H1 (cell line): ENCODE results near the gene AHSG. TPM values are rescaled to one million over a fixed set of nuclear protein-coding genes. Genes with fewer than 3 reads are reported as not detected.

Experiments
- ATF2 ChIP-seq: IDR thresholded peaks from 2 replicates; pipeline ENCODE4 v1.6.1; 2012; ENCODE audit warnings: low read length, inconsistent platforms
- FOSL1 ChIP-seq: IDR thresholded peaks from 2 replicates; pipeline ENCODE4 v1.6.1; 2011; ENCODE audit warnings: mild to moderate bottlenecking, low read depth, low read length, moderate library complexity; ENCODE audit not compliant: insufficient read depth
- NANOG ChIP-seq: IDR thresholded peaks from 2 replicates; pipeline ENCODE4 v1.6.1; 2011; ENCODE audit warnings: low read length, low read depth, mild to moderate bottlenecking, inconsistent platforms; ENCODE audit not compliant: insufficient read depth, poor library complexity, severe bottlenecking
- PHF8 ChIP-seq: fragments of 200-600 bp; sonication (generic); conservative IDR thresholded peaks from 2 replicates; pipeline ENCODE4 v1.7.1; 2012; ENCODE audit warnings: low read depth, mild to moderate bottlenecking, inconsistent platforms, low read length, moderate library complexity
- POLR2A ChIP-seq, 2 experiments: IDR thresholded peaks; 1 replicate in 1 of 2; 2 replicates in 1 of 2; pipeline ENCODE4 v1.6.1; 2011; ENCODE audit warnings: low read depth in 2 of 2, low read length in 2 of 2, mild to moderate bottlenecking in 2 of 2; ENCODE audit errors: control extremely low read depth in 1 of 2
- POU5F1 ChIP-seq: IDR thresholded peaks from 2 replicates; pipeline ENCODE4 v1.6.1; 2011; ENCODE audit warnings: low read depth, mild to moderate bottlenecking, low read length, moderate library complexity
- polyA plus RNA-seq, 7 experiments: library from polyadenylated mRNA; depleted of rRNA in 3 of 7; stranded (reverse) in 5 of 7; unstranded in 2 of 7; fragments of >200 nt in 5 of 7; fragments of 200-250 nt in 2 of 7; gene quantifications; 1 replicate in 5 of 7; 2 replicates in 1 of 7; 4 replicates in 1 of 7; pipeline versions ENCODE4 v1.2.1 to v1.2.3, GENCODE V29; 2011 to 2013; ENCODE audit warnings: missing spikeins in 2 of 7, mixed read lengths in 2 of 7
- total RNA-seq: library from RNA; stranded (reverse); fragmentation: NEBNext Ultra II Directional; extraction: Animal tissue kit (Norgen Biotek cat#: 25700); gene quantifications from 2 replicates; pipeline ENCODE4 v1.2.1, GENCODE V29; 2021

AHSG gene
- total and polyA plus RNA-seq, 2 of the 8 experiments (the other 6 are each of a cell fraction or from before 2014, with no cell fraction given) = 0.68 to 0.78 TPM

- TF ChIP-seq ATF2 (no peak), NANOG (no peak), PHF8 (no peak), POLR2A (IDR thresholded peaks at IDR 0.05; ENCODE audit: control extremely low read depth in 1 of 2, low read depth in 2 of 2, low read length in 2 of 2) (no peak), FOSL1 (no peak), POU5F1 (no peak)
- TF ChIP-seq, all 59 proteins: peak for 0
Measured at GRCh38 chr3:186614266-186614596, 1.4 kb downstream of the AHSG start (continued).
